ENCODE data around the gene NT5DC2. TPM values are rescaled to one million over a fixed set of nuclear protein-coding genes. Genes with fewer than 3 reads are reported as not detected.

The NT5DC2 gene
- total RNA-seq, 2 donors from 2014 or later: 12.5 to 49.1 TPM

- Histone ChIP-seq H3K9ac (ENCODE audit: low read depth in 2 of 2, low read length in 2 of 2) (no peak overlapping the region), H3K36me3 (no peaks in the 10 kb centered on the region), H3K9me3 (no peaks in the 10 kb centered on the region), H3K27ac (no peak overlapping the region), H3K4me1 (no peaks in the 10 kb centered on the region), H3K27me3 (no peaks in the 10 kb centered on the region), H3K4me3 (no peak overlapping the region)
- no peak for DNase-seq
- TF ChIP-seq, protein P1, sequence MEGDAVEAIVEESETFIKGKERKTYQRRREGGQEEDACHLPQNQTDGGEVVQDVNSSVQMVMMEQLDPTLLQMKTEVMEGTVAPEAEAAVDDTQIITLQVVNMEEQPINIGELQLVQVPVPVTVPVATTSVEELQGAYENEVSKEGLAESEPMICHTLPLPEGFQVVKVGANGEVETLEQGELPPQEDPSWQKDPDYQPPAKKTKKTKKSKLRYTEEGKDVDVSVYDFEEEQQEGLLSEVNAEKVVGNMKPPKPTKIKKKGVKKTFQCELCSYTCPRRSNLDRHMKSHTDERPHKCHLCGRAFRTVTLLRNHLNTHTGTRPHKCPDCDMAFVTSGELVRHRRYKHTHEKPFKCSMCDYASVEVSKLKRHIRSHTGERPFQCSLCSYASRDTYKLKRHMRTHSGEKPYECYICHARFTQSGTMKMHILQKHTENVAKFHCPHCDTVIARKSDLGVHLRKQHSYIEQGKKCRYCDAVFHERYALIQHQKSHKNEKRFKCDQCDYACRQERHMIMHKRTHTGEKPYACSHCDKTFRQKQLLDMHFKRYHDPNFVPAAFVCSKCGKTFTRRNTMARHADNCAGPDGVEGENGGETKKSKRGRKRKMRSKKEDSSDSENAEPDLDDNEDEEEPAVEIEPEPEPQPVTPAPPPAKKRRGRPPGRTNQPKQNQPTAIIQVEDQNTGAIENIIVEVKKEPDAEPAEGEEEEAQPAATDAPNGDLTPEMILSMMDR (IDR thresholded peaks at IDR 0.05): no peak
- intact Hi-C loops (cut with DNase I): no loop called here
Observed at GRCh38 chr3:52490035-52490938, 43.4 kb downstream of the NT5DC2 start.

GRCh38 chr3:52489453-52489852 lies 44.2 kb downstream of the NT5DC2 start:
- Histone ChIP-seq H3K4me1 (no peaks in the 10 kb centered on the region), H3K9ac (ENCODE audit: low read depth in 2 of 2, low read length in 2 of 2) (no peak overlapping the region), H3K9me3 (no peaks in the 10 kb centered on the region), H3K4me3 (no peak overlapping the region), H3K36me3 (no peaks in the 10 kb centered on the region), H3K27ac (no peak overlapping the region), H3K27me3 (no peaks in the 10 kb centered on the region)
- DNase-seq: no peak
- TF ChIP-seq, protein P1 (IDR thresholded peaks at IDR 0.05): no peak
- intact Hi-C loops (cut with DNase I): no loop called here

DNA sequence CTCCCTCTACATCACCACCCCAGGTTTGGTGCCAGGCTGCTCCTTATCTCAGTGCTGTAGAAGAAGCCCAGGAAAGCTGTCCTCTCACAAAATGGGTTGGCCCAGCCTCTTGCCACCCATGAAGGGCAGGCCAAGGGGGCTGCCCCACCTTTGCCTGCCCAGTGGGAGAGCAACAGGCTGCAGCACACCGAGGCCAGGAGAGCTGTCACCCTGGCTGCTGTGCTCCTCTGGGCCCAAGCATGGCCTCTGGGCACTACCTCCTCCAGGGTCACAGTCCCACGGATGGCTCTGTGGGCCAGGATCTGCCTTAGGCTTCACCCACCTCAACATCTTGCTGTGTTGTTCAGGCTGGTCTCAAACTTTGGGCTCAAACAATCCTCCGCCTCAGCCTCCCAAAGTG lies 44.9 kb downstream of the NT5DC2 start:
- DNase-seq: no peak
- Histone ChIP-seq H3K4me3 (no peak overlapping the region), H3K27me3 (no peaks in the 10 kb centered on the region), H3K36me3 (no peaks in the 10 kb centered on the region), H3K4me1 (no peaks in the 10 kb centered on the region), H3K27ac (no peak overlapping the region), H3K9ac (ENCODE audit: low read depth in 2 of 2, low read length in 2 of 2) (no peak overlapping the region), H3K9me3 (no peaks in the 10 kb centered on the region)
- intact Hi-C loops (cut with DNase I): no loop called here
- TF ChIP-seq, protein P1 (IDR thresholded peaks at IDR 0.05): no peak

- no peaks in the 10 kb centered on the region for H3K27me3 ChIP-seq
- no peak overlapping the region for H3K4me3 ChIP-seq
- H3K36me3 ChIP-seq: no peaks in the 10 kb centered on the region
- no peaks in the 10 kb centered on the region for H3K9me3 ChIP-seq
- H3K27ac ChIP-seq: no peak overlapping the region
- TF ChIP-seq, protein P1 (IDR thresholded peaks at IDR 0.05): no peak
- no peak overlapping the region for H3K9ac ChIP-seq (ENCODE audit: low read depth in 2 of 2, low read length in 2 of 2)
- DNase-seq: no peak
- no peaks in the 10 kb centered on the region for H3K4me1 ChIP-seq
- intact Hi-C loops (cut with DNase I): no loop called here
Observed at GRCh38 chr3:52487788-52488691, 45.6 kb downstream of the NT5DC2 start.

DNA sequence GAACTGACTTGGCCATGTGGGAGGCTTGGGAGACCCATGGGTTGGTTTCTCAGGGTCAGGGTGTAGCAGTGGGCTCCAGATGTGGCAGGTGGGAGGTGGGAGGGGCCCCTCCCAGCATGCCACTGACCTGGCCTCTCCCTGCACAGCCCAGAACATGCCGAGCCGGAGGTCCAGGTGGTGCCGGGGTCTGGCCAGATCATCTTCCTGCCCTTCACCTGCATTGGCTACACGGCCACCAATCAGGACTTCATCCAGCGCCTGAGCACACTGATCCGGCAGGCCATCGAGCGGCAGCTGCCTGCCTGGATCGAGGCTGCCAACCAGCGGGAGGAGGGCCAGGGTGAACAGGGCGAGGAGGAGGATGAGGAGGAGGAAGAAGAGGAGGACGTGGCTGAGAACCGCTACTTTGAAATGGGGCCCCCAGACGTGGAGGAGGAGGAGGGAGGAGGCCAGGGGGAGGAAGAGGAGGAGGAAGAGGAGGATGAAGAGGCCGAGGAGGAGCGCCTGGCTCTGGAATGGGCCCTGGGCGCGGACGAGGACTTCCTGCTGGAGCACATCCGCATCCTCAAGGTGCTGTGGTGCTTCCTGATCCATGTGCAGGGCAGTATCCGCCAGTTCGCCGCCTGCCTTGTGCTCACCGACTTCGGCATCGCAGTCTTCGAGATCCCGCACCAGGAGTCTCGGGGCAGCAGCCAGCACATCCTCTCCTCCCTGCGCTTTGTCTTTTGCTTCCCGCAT lies 46.4 kb downstream of the NT5DC2 start:
- no peaks in the 10 kb centered on the region for H3K4me1 ChIP-seq
- H3K9ac ChIP-seq (ENCODE audit: low read depth in 2 of 2, low read length in 2 of 2): no peak overlapping the region
- H3K36me3 ChIP-seq: no peaks in the 10 kb centered on the region
- no peaks in the 10 kb centered on the region for H3K27me3 ChIP-seq
- no peak for DNase-seq
- H3K27ac ChIP-seq: no peak overlapping the region
- no peak overlapping the region for H3K4me3 ChIP-seq
- intact Hi-C loops (cut with DNase I): no loop called here
- TF ChIP-seq, protein P1 (IDR thresholded peaks at IDR 0.05): no peak
- no peaks in the 10 kb centered on the region for H3K9me3 ChIP-seq
